ENCODE results near the gene MME. TPM values are rescaled to one million over a fixed set of nuclear protein-coding genes. Genes with fewer than 3 reads are reported as not detected.
"Not testable (repeated sequence)": the region's sequence is repeated elsewhere in the genome, so short reads cannot be mapped to it uniquely, and the experiment has no call there.

The MME gene
- total and polyA plus RNA-seq, 8 donors: 0.19 to 3.2 (median 0.71) TPM

DNA sequence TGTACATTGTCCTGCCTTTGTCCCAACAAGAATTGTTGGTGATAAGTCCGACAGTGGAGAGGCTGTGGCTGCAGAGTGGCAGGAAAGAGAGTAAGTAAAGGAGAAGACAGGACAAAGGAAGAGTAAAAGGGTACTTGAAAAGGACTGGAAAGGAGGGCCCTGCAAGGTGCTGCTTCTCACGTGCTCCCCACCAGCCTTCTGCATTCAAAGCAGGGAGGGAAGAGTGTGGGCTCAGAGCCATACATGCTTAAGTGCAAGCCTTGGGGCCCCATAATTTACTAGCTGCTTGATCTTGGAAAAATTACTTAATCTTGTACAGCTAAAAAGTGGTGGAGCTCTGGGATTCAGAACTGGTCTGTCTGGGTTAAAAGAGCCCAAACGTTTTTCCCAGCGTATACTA, 29.9 kb downstream of the MME start:
- Histone ChIP-seq H3K4me1 (no peaks in the 10 kb centered on the region), H3K9me3 (no peaks in the 10 kb centered on the region), H3K27me3 (no peaks in the 10 kb centered on the region), H3K27ac (no peak overlapping the region), H3K4me3 (no peak overlapping the region), H3K36me3 (no peaks in the 10 kb centered on the region)
- no peak for ATAC-seq
- TF ChIP-seq, protein P1, sequence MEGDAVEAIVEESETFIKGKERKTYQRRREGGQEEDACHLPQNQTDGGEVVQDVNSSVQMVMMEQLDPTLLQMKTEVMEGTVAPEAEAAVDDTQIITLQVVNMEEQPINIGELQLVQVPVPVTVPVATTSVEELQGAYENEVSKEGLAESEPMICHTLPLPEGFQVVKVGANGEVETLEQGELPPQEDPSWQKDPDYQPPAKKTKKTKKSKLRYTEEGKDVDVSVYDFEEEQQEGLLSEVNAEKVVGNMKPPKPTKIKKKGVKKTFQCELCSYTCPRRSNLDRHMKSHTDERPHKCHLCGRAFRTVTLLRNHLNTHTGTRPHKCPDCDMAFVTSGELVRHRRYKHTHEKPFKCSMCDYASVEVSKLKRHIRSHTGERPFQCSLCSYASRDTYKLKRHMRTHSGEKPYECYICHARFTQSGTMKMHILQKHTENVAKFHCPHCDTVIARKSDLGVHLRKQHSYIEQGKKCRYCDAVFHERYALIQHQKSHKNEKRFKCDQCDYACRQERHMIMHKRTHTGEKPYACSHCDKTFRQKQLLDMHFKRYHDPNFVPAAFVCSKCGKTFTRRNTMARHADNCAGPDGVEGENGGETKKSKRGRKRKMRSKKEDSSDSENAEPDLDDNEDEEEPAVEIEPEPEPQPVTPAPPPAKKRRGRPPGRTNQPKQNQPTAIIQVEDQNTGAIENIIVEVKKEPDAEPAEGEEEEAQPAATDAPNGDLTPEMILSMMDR (IDR thresholded peaks at IDR 0.05): no peak
- FAIRE-seq: no peak
- DNase-seq: no peak
- intact Hi-C loops (cut with DNase I): no loop called here
- 31 to 46% methylated on average over 4 of the region's 4 CpGs for WGBS, 2 donors

DNA sequence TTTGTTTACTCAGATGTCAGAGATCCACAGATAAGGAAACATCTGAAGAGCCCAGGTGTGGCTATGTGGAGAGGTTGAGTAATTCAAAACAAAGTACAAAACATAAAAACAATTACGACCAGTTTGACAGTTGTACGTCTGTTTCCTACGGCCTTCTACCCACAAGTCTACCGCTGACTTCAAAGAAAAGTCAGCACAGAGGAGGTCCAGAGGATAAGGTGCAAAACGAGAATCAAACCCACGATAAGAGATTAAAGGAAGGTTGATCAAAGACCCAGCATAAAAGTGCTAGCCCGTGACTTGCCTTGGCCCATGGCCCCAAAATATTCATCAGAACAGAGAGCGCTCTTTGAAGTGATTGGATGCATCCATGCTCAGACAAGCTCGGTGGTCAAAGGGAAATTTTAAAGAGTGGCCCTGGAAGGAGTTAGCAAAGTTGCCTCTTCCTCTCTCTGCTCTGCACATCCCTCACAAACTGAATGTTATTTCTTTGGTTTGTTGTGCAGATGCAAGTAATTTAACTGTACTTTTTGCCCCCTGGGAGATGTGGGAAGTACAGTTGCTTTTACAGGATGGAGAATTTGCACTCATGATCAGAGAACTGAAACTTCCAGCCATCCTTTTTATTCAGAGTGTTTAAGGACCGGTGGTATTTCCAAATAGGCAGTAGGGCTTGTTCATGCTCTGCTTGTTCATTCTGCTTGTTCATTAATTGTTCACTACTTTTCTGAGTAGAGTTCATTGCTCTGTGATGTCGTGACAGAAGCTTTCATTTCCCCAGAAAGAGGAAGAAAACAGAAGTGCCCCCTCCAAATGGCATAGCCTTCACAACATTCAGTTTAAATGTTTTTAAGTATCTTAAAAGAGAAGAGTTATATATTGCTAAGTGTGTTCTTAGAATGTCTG, 31.1 kb downstream of the MME start:
- WGBS, 2 donors: 48 to 54% methylated on average over 11 of the region's 11 CpGs
- Histone ChIP-seq H3K27me3 (no peaks in the 10 kb centered on the region), H3K4me3 (no peak overlapping the region), H3K9me3 (no peaks in the 10 kb centered on the region), H3K36me3 (no peaks in the 10 kb centered on the region), H3K4me1 (no peaks in the 10 kb centered on the region), H3K27ac (no peak overlapping the region)
- ATAC-seq (no peak), DNase-seq (no peak), FAIRE-seq (no peak)
- TF ChIP-seq, protein P1 (IDR thresholded peaks at IDR 0.05): no peak
- intact Hi-C loops (cut with DNase I): no loop called here

- DNase-seq (no peak), ATAC-seq (no peak), FAIRE-seq (no peak)
- no peak overlapping the region for H3K27ac ChIP-seq
- WGBS, 2 donors: 44 to 52% methylated on average over 4 of the region's 4 CpGs
- intact Hi-C loops (cut with DNase I): no loop called here
- TF ChIP-seq, protein P1 (IDR thresholded peaks at IDR 0.05): no peak
- H3K36me3 ChIP-seq: no peaks in the 10 kb centered on the region
- no peaks in the 10 kb centered on the region for H3K27me3 ChIP-seq
- H3K4me3 ChIP-seq: no peak overlapping the region
- H3K9me3 ChIP-seq: no peaks in the 10 kb centered on the region
- H3K4me1 ChIP-seq: no peaks in the 10 kb centered on the region
Measured at GRCh38 chr3:155111971-155112370, 31.9 kb downstream of the MME start.

DNA sequence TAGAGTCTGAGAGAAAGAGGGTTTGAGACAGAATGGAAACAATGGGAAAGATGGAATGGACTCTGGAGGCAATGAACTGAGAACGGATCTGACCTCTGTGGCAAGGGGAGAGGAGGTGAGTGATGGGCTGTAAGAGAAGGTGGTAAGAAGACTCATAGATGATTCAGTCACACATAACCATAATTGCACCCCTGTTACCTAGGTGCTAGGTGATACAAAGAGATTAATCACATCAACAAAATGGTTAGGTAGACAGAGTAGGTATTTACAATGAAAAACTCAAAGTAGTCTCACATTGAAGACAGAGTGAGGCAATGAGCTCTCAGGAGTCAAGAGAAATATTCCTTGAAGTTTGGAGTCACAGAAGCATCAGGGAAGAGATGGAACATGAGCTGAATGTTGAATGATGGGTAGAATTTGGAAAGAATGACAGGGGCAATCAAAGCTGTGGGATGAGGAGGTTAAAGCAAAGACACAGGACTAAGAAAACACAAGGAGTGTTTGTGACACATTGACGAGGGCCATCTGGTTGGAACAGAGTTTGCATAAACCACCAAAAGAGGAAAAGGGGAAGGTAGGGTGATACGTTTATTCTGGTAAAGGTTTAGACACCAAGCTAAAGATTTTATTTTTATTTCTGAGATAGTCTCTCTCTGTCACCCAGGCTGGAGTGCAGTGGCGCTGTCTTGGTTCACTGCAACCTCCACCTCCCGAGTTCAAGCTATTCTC, 32.7 kb downstream of the MME start:
- DNase-seq: no peak
- TF ChIP-seq, protein P1 (IDR thresholded peaks at IDR 0.05): no peak
- Histone ChIP-seq H3K9me3 (no peaks in the 10 kb centered on the region), H3K27me3 (no peaks in the 10 kb centered on the region), H3K27ac (no peak overlapping the region), H3K4me1 (no peaks in the 10 kb centered on the region), H3K36me3 (no peaks in the 10 kb centered on the region), H3K4me3 (no peak overlapping the region)
- no peak for ATAC-seq
- FAIRE-seq: no peak
- intact Hi-C loops (cut with DNase I): no loop called here
- 55 to 76% methylated on average over 5 of the region's 5 CpGs for WGBS, 2 donors

- not testable (repeated sequence) for H3K27me3 ChIP-seq
Measured at GRCh38 chr3:155124745-155125144, 44.6 kb downstream of the MME start.

More at GRCh38 chr3:155124745-155125144, 44.6 kb downstream of the MME start:
- H3K4me3 ChIP-seq; H3K27ac ChIP-seq; intact Hi-C loops (cut with DNase I); H3K36me3 ChIP-seq; H3K9me3 ChIP-seq; FAIRE-seq; ATAC-seq; H3K4me1 ChIP-seq: not testable (repeated sequence)
- WGBS, 2 donors: 0% methylated on average over 2 to 5 of the region's 14 CpGs
- DNase-seq: peak in 2 of 6 donors; percentile 19 to 62

All from pancreas (tissue), 10 donors.